Lower leg skin (tissue), 4 donors: ENCODE results near the gene KERA. TPM values are rescaled to one million over a fixed set of nuclear protein-coding genes. Genes with fewer than 3 reads are reported as not detected.
"Not testable (repeated sequence)": the region's sequence is repeated elsewhere in the genome, so short reads cannot be mapped to it uniquely, and the experiment has no call there.

Source experiments
- DNase-seq, 2 donors: peaks; one replicate each; pipeline ENCODE4 v3.0.0-alpha.2; 2019; ENCODE audit warnings: low spot score in 2 of 2
- H3K4me3 ChIP-seq: fragments of 200-600 bp; sonication (generic); 2 replicates; pipeline ENCODE4 v1.5.1; 2017; ENCODE audit warnings: mild to moderate bottlenecking, low read depth; ENCODE audit not compliant: poor library complexity, severe bottlenecking
- CTCF ChIP-seq, 3 donors: fragments of 450-650 bp; IDR thresholded peaks; one replicate each; pipeline ENCODE4 v1.5.1; 2016; ENCODE audit warnings: antibody characterized with exemption in 3 of 3, mild to moderate bottlenecking in 3 of 3, moderate library complexity in 2 of 3
- POLR2A ChIP-seq, 2 donors: fragments of 450-650 bp; IDR thresholded peaks; one replicate each; pipeline ENCODE4 v1.6.1; 2016 to 2017; ENCODE audit warnings: antibody characterized with exemption in 2 of 2, mild to moderate bottlenecking in 1 of 2, moderate library complexity in 1 of 2
- WGBS, 2 donors: methylation state at CpG; one replicate each; pipeline ENCODE4 v1.1.5; 2018; 5-methylcytosine and 5-hydroxymethylcytosine counted together
- intact Hi-C: fragments of 100-400 bp; cut with DNase I; formaldehyde crosslinking; loops from one replicate; pipeline ENCODE4 v1.15.0; 2023; ENCODE audit warnings: low total_unique reads
- total RNA-seq, 4 donors: library from RNA; depleted of rRNA; stranded (reverse); fragments of >200 nt; gene quantifications; one replicate each; pipeline ENCODE4 v1.1.0, GENCODE V29; 2016

The KERA gene
- total RNA-seq, 4 donors from 2014 or later = not detected

GRCh38 chr12:91094957-91095356 is 37.1 kb upstream of the KERA start:
- intact Hi-C loops = no loop called here
- no peak overlapping the region for H3K4me3 ChIP-seq
- DNase-seq = no peak
- no peak for TF ChIP-seq POLR2A (IDR thresholded peaks at IDR 0.05)
- no peak for TF ChIP-seq CTCF (IDR thresholded peaks at IDR 0.05)
- WGBS, 2 donors = 75 to 78% methylated on average over 1 of the region's 1 CpG

DNA sequence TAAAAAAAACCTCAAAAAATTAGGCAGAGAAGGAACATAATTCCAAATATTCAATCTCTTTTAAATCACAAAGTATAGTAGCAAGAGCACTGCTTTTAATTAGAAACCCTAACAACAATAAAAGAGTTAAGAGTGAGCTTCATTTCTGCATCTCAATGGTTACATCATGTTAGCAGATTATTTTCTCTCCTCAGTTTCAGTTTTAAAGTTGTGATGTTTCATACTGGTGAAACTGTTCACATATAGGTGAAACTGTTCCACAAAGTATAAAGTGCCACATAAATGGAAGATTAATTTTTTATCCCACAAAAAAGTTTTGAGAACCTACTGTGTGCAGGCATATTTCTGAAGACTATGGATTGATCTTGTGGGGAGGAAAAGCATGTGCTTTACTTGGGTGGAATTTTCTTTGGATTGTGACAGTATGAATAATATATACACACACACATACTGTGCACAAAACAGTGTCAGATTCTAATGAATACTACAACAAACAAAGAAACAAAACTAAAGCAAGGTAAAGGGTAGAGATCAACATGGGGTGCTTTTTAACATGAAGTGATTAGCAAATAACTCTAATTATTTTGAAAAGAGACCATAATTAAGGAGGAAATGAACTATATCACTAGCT is 36.3 kb upstream of the KERA start:
- TF ChIP-seq CTCF (IDR thresholded peaks at IDR 0.05) (no peak), POLR2A (IDR thresholded peaks at IDR 0.05) (no peak)

GRCh38 chr12:91093341-91093740 is 35.5 kb upstream of the KERA start:
- WGBS, 2 donors = 80 to 82% methylated on average over 4 of the region's 4 CpGs
- DNase-seq = no peak
- no peak overlapping the region for H3K4me3 ChIP-seq
- intact Hi-C loops = no loop called here
- no peak for TF ChIP-seq POLR2A (IDR thresholded peaks at IDR 0.05)
- TF ChIP-seq CTCF (IDR thresholded peaks at IDR 0.05) = no peak

More for the DNA sequence above, 36.3 kb upstream of the KERA start:
- intact Hi-C loops = no loop called here
- H3K4me3 ChIP-seq = no peak overlapping the region
- no peak for DNase-seq

DNA sequence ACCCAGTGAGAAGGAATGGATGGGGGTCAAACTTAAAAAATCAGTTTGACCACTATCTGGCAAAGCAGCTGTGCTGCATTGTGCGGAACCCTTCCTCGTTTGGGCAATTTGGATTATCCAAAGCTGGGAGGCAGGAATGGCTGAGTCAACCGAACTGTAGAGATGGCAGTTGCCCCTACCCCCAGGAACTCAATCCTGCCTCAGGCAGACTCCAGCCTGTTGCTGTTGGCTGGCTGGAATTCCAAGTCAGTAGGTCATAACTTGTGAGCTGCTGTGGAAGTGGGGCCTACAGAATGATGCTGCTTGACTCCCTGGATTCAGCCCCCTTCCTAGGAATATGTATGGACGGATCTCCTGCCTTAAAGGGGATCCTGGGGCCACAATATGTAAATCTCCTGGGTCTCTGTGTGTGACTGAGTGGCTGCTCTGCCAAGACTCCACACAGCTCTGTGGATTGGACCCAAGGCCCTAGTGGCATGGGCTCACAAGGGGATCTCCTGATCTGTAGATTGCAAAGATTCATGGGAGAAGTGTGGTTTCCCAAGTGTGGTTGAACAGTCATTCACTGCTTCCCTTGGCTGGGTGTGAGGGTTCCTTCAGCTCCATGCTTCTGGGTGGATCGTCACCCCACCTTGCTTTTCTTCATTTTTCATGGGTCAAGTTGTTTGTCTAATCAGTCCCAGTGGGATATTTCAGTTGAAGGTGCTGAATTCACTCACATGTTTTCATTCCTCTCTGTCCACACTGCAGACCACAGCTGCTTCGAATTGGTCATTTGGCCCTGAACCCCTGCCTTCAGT is 34.3 kb upstream of the KERA start:
- no peak for TF ChIP-seq CTCF (IDR thresholded peaks at IDR 0.05)
- no peak for TF ChIP-seq POLR2A (IDR thresholded peaks at IDR 0.05)

DNA sequence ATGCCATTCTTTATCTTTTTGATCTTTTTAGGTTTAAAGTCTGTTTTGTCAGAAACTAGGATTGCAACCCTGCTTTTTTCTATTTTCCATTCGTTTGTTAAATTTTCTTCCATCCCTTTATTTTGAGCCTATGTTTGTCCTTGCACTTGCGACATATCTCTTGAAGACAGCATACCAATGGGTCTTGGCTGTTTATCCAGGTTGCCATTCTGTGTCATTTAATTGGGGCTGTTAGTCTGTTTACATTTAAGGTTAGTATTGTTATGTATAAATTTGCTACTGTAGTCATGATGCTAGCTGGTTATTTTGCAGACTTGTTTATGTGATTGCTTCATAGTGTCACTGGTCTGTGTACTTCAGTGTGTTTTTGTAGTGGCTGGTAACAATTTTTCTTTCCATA is 32.1 kb upstream of the KERA start:
- 88 to 93% methylated on average over 2 of the region's 2 CpGs for WGBS, 2 donors
- DNase-seq, intact Hi-C loops, H3K4me3 ChIP-seq: not testable (repeated sequence)

More for the DNA sequence above, 34.3 kb upstream of the KERA start:
- WGBS, 2 donors = 78 to 79% methylated on average over 6 of the region's 6 CpGs
- intact Hi-C loops = no loop called here
- no peak overlapping the region for H3K4me3 ChIP-seq
- DNase-seq = no peak

GRCh38 chr12:91080041-91080440 is 22.2 kb upstream of the KERA start:
- intact Hi-C loops = loop anchor here (5.0 kb wide), 1 partner anchor 177 kb away; no protein-coding TSS in a partner anchor
- no peak overlapping the region for H3K4me3 ChIP-seq
- WGBS, 2 donors = 88 to 90% methylated on average over 1 of the region's 1 CpG
- DNase-seq = no peak
- TF ChIP-seq CTCF (IDR thresholded peaks at IDR 0.05) (no peak), POLR2A (IDR thresholded peaks at IDR 0.05) (no peak)
